IMR-90 (cell line): ENCODE results near the gene RAB29.

Experiments
- CEBPB ChIP-seq: IDR thresholded peaks from 2 replicates; pipeline ENCODE4 v1.6.1; 2012; ENCODE audit warnings: low read depth, low read length, improper control_type of control experiment
- CHD1 ChIP-seq: IDR thresholded peaks from 2 replicates; pipeline ENCODE4 v1.6.1; 2012; ENCODE audit warnings: low read depth, low read length, improper control_type of control experiment
- CTCF ChIP-seq: conservative IDR thresholded peaks from 2 replicates; pipeline ENCODE4 v1.5.1; 2012; ENCODE audit warnings: mild to moderate bottlenecking, low read depth, low read length, improper control_type of control experiment
- ELK1 ChIP-seq: fragments of 150-350 bp; IDR thresholded peaks from 2 replicates; pipeline ENCODE4 v1.6.1; 2016; ENCODE audit warnings: low read depth, mild to moderate bottlenecking, low read length, moderate library complexity, borderline replicate concordance
- FOS ChIP-seq: fragments of 150-350 bp; IDR thresholded peaks from 2 replicates; pipeline ENCODE4 v1.6.1; 2016; ENCODE audit warnings: low read depth, low read length
- MAFK ChIP-seq: IDR thresholded peaks from 2 replicates; pipeline ENCODE4 v1.6.1; 2012; ENCODE audit warnings: low read depth, low read length, improper control_type of control experiment
- MAZ ChIP-seq: IDR thresholded peaks from 2 replicates; pipeline ENCODE4 v1.6.1; 2012; ENCODE audit warnings: low read depth, mild to moderate bottlenecking, low read length, improper control_type of control experiment, moderate library complexity, borderline replicate concordance
- NFE2L2 ChIP-seq: fragments of 150-350 bp; IDR thresholded peaks from 2 replicates; pipeline ENCODE4 v1.6.1; 2016; ENCODE audit warnings: low read depth, mild to moderate bottlenecking, low read length
- POLR2A ChIP-seq: IDR thresholded peaks from 2 replicates; pipeline ENCODE4 v1.6.1; 2012; ENCODE audit warnings: mild to moderate bottlenecking, low read depth, low read length
- RAD21 ChIP-seq: IDR thresholded peaks from 2 replicates; pipeline ENCODE4 v1.6.1; 2012; ENCODE audit warnings: low read length, improper control_type of control experiment
- RCOR1 ChIP-seq: IDR thresholded peaks from 2 replicates; pipeline ENCODE4 v1.6.1; 2012; ENCODE audit warnings: mild to moderate bottlenecking, low read length, improper control_type of control experiment; ENCODE audit not compliant: insufficient replicate concordance
- RFX5 ChIP-seq: IDR thresholded peaks from 2 replicates; pipeline ENCODE4 v1.8.0; 2012; ENCODE audit warnings: low read depth, mild to moderate bottlenecking, low read length, moderate library complexity
- SMC3 ChIP-seq: fragments of 150-350 bp; IDR thresholded peaks from 2 replicates; pipeline ENCODE4 v1.6.1; 2016; ENCODE audit warnings: low read depth, mild to moderate bottlenecking, antibody characterized with exemption, low read length, moderate library complexity
- USF2 ChIP-seq: fragments of 150-350 bp; IDR thresholded peaks from 2 replicates; pipeline ENCODE4 v1.6.1; 2017; ENCODE audit warnings: mild to moderate bottlenecking, antibody characterized with exemption, low read length, low read depth

GRCh38 chr1:205739348-205740160, 35.7 kb downstream of the RAB29 start:
- TF ChIP-seq CTCF = peak; percentile 38
- TF ChIP-seq RAD21 = peak; percentile 8; the same call in 1 of the 2 replicates
- no peak for TF ChIP-seq MAZ
- no peak for TF ChIP-seq NFE2L2
- TF ChIP-seq CEBPB = peak; percentile 99
- no peak for TF ChIP-seq POLR2A
- TF ChIP-seq USF2 = no peak
- TF ChIP-seq RFX5 = no peak
- no peak for TF ChIP-seq RCOR1
- TF ChIP-seq ELK1 = no peak
- no peak for TF ChIP-seq CHD1
- TF ChIP-seq FOS = no peak
- no peak for TF ChIP-seq MAFK
- TF ChIP-seq SMC3 = no peak
